Ovary (tissue), 3 donors: ENCODE measurements around the gene CSK.

Source experiments
- EP300 ChIP-seq: sonication (generic); formaldehyde crosslinking; IDR thresholded peaks from one replicate; pipeline ENCODE4 v1.6.1; 2017; ENCODE audit warnings: antibody characterized with exemption
- TF ChIP-seq, protein P1 (sequence below), 3 donors: fragments of 450-650 bp in 2 of 3; fragments of 200-600 bp in 1 of 3; IDR thresholded peaks; one replicate each; pipeline versions ENCODE4 v1.5.1 to v1.8.0; 2016 to 2022; ENCODE audit warnings: antibody characterized with exemption in 3 of 3, mild to moderate bottlenecking in 1 of 3
- donor health status: DM: no; HTN: no; CAD: no.

DNA sequence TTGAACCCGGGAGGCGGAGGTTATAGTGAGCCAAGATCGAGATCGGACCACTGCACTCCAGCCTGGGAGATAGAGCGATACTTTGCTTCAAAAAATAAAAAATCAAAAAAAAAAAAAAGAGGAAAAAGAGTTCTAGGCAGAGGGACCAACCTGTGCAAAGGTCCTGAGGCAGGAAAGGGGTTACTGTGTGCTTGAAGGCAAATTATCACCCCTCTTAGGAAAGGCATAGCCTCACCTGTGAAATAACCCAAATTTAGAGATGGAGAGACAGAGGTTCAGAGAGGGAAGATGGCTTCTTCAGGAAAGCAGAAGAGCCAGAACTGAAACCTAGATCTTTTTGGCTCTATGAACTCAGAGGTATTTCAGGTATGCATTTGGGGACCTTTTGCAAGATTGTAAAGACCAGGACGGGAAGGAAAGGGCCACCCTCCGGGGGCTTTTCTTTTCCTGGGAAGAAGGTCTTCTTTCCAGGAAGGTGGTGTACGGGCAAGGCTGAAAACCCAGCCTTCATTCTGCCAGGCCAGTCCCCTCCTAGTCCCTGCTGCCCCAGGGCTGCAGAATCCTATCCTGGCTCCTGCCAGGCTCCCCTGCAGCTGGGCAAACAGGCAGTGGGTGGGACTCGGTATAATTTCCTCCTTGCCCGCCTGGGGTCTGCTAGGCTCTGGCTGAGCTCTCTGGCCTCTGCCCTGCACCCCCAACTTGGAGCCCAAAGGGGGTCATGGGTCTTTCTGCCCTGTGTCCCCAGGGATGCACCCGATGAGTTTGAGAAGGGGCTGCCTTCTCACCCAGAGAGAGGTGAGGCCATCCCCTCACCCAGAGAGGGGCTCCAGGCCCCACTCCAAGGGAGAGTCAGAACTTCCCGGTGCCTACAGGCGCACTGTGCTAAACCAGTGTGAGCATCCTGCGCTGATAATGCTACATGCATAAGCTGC is 14.4 kb upstream of the CSK start:
- no peak for TF ChIP-seq EP300
- TF ChIP-seq, protein P1, sequence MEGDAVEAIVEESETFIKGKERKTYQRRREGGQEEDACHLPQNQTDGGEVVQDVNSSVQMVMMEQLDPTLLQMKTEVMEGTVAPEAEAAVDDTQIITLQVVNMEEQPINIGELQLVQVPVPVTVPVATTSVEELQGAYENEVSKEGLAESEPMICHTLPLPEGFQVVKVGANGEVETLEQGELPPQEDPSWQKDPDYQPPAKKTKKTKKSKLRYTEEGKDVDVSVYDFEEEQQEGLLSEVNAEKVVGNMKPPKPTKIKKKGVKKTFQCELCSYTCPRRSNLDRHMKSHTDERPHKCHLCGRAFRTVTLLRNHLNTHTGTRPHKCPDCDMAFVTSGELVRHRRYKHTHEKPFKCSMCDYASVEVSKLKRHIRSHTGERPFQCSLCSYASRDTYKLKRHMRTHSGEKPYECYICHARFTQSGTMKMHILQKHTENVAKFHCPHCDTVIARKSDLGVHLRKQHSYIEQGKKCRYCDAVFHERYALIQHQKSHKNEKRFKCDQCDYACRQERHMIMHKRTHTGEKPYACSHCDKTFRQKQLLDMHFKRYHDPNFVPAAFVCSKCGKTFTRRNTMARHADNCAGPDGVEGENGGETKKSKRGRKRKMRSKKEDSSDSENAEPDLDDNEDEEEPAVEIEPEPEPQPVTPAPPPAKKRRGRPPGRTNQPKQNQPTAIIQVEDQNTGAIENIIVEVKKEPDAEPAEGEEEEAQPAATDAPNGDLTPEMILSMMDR (IDR thresholded peaks at IDR 0.05) = no peak
